Mesothelial cell of epicardium (in vitro differentiated cells): ENCODE measurements around the gene CFL1. TPM values are rescaled to one million over a fixed set of nuclear protein-coding genes. Genes with fewer than 3 reads are reported as not detected.
A peak's percentile ranks its signal among the peaks of the same experiment; 100 is the strongest.
"Not testable (repeated sequence)": the region's sequence is repeated elsewhere in the genome, so short reads cannot be mapped to it uniquely, and the experiment has no call there.

Experiments used
- DNase-seq, 2 experiments: peaks; one replicate each; pipeline ENCODE4 v3.0.0; 2021; ENCODE audit warnings: low spot score in 2 of 2; ENCODE audit not compliant: unreplicated experiment in 2 of 2
- H3K27ac Mint-ChIP-seq: 2 replicates; pipeline ENCODE4 v1.8.0; 2021; ENCODE audit warnings: mixed read lengths
- H3K27me3 Mint-ChIP-seq: 2 replicates; pipeline ENCODE4 v1.8.0; 2021; ENCODE audit warnings: low read depth, mixed read lengths
- H3K36me3 Mint-ChIP-seq: 2 replicates; pipeline ENCODE4 v1.8.0; 2021; ENCODE audit warnings: mixed read lengths
- H3K4me1 Mint-ChIP-seq: 2 replicates; pipeline ENCODE4 v1.8.0; 2021; ENCODE audit warnings: mixed read lengths
- H3K4me3 Mint-ChIP-seq: 2 replicates; pipeline ENCODE4 v1.8.0; 2021; ENCODE audit warnings: mild to moderate bottlenecking, moderate library complexity, mixed read lengths
- H3K9me3 Mint-ChIP-seq: 2 replicates; pipeline ENCODE4 v1.8.0; 2021; ENCODE audit warnings: mixed read lengths
- CTCF ChIP-seq: fragments of 200-600 bp; sonication (generic); IDR thresholded peaks from one replicate; pipeline ENCODE4 v1.5.0; 2021; ENCODE audit warnings: antibody characterized with exemption; ENCODE audit not compliant: unreplicated experiment
- total RNA-seq: library from RNA; stranded (reverse); gene quantifications from 3 replicates; pipeline ENCODE4 v1.2.1, GENCODE V29; 2021

The CFL1 gene
- total RNA-seq, 1 donor from 2014 or later: 736 TPM

- peaks cover 4% of the 10 kb centered on the region for H3K4me1 Mint-ChIP-seq
- no peaks in the 10 kb centered on the region for H3K36me3 Mint-ChIP-seq
- no peak for DNase-seq
- no peaks in the 10 kb centered on the region for H3K27me3 Mint-ChIP-seq
- no peak overlapping the region for H3K4me3 Mint-ChIP-seq
- no peaks in the 10 kb centered on the region for H3K9me3 Mint-ChIP-seq
- no peak for TF ChIP-seq CTCF
- H3K27ac Mint-ChIP-seq: no peak overlapping the region
These were observed 14.2 kb downstream of the CFL1 start for GRCh38 chr11:65843811-65844210.

- Mint-ChIP-seq H3K9me3 (no peaks in the 10 kb centered on the region), H3K4me3 (no peak overlapping the region), H3K36me3 (no peaks in the 10 kb centered on the region), H3K4me1 (peaks cover 4% of the 10 kb centered on the region), H3K27me3 (no peaks in the 10 kb centered on the region), H3K27ac (no peak overlapping the region)
- DNase-seq: no peak
- TF ChIP-seq CTCF: no peak
These were observed 15.8 kb downstream of the CFL1 start for GRCh38 chr11:65842144-65842543.

GRCh38 chr11:65834202-65834601 lies 23.8 kb downstream of the CFL1 start:
- H3K36me3 Mint-ChIP-seq: no peaks in the 10 kb centered on the region
- H3K4me3 Mint-ChIP-seq: no peak overlapping the region
- H3K4me1 Mint-ChIP-seq: peaks cover 17% of the 10 kb centered on the region
- H3K9me3 Mint-ChIP-seq: no peaks in the 10 kb centered on the region
- peaks cover 8% of the 10 kb centered on the region for H3K27me3 Mint-ChIP-seq
- no peak for TF ChIP-seq CTCF
- no peak for DNase-seq
- no peak overlapping the region for H3K27ac Mint-ChIP-seq

GRCh38 chr11:65833297-65834030 lies 24.5 kb downstream of the CFL1 start, which contains the start of gene SNX32:
Gene SNX32 (plus strand): TSS chr11:65833963. CDS start chr11:65834066, 103 bp downstream.
- Mint-ChIP-seq H3K4me1 (peaks cover 17% of the 10 kb centered on the region), H3K9me3 (no peaks in the 10 kb centered on the region), H3K27me3 (peaks cover 8% of the 10 kb centered on the region), H3K4me3 (no peak within 1 kb of the TSS), H3K27ac (peak within 1 kb of the TSS; percentile 77), H3K36me3 (no peaks in the 10 kb centered on the region)
- peak; percentile 93 to 94 for DNase-seq
- TF ChIP-seq CTCF: no peak

DNA sequence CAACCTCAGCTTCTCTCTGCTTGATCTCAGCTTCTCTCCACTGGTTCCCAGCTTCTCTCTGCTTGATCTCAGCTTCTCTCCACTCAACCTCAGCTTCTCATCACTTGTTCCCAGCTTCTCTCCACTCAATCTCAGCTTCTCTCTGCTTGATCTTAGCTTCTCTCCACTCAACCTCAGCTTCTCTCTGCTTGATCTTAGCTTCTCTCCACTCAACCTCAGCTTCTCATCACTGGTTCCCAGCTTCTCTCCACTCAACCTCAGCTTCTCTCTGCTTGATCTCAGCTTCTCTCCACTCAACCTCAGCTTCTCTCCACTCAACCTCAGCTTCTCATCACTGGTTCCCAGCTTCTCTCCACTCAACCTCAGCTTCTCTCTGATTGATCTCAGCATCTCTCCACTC lies 25.7 kb downstream of the CFL1 start:
- not testable (repeated sequence) for H3K36me3 Mint-ChIP-seq, DNase-seq, H3K27ac Mint-ChIP-seq, H3K9me3 Mint-ChIP-seq, H3K27me3 Mint-ChIP-seq
- H3K4me3 Mint-ChIP-seq: peak overlapping the region; percentile 1
- peaks cover 17% of the 10 kb centered on the region for H3K4me1 Mint-ChIP-seq

DNA sequence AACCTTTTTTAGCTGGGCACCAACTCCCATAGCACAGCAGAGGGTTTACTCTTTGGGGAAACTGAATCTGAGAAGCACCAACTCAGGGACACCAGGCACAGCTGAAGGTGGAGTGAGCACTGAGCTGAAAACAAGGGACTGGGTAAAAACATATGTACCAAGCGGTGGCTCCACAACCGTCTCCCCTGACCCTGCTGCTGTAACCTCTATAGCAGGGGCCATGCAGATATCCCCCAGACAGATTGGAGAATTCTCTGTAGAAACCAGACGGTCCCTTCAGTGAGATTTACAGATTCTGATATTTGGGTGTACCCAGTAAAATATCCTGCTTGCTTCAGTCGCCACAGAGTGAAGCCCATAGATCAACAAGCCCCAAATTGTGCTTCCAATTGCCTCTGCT lies 28.5 kb downstream of the CFL1 start:
- no peak overlapping the region for H3K27ac Mint-ChIP-seq

More for the DNA sequence above, 28.5 kb downstream of the CFL1 start:
- no peak overlapping the region for H3K4me3 Mint-ChIP-seq
- no peak for TF ChIP-seq CTCF
- DNase-seq: no peak
- no peaks in the 10 kb centered on the region for H3K9me3 Mint-ChIP-seq
- H3K27me3 Mint-ChIP-seq: peaks cover 8% of the 10 kb centered on the region
- peaks cover 17% of the 10 kb centered on the region for H3K4me1 Mint-ChIP-seq
- H3K36me3 Mint-ChIP-seq: no peaks in the 10 kb centered on the region
